ENCODE results near the gene DGCR8.

- TF ChIP-seq CTCF (conservative IDR thresholded peaks at IDR 0.05; ENCODE audit: low read depth, low read length) = no peak
- TF ChIP-seq EZH2phosphoT487 (IDR thresholded peaks at IDR 0.05; ENCODE audit: borderline replicate concordance, low read length) = no peak
- TF ChIP-seq EZH2 (IDR thresholded peaks at IDR 0.05; ENCODE audit: low read length, unreplicated experiment) = no peak
Observed at GRCh38 chr22:20093418-20094196, 13.6 kb downstream of the DGCR8 start.
